ENCODE measurements around the gene SLC2A4RG.
"Not testable (repeated sequence)": the region's sequence is repeated elsewhere in the genome, so short reads cannot be mapped to it uniquely, and the experiment has no call there.

SLC2A4RG gene

DNA sequence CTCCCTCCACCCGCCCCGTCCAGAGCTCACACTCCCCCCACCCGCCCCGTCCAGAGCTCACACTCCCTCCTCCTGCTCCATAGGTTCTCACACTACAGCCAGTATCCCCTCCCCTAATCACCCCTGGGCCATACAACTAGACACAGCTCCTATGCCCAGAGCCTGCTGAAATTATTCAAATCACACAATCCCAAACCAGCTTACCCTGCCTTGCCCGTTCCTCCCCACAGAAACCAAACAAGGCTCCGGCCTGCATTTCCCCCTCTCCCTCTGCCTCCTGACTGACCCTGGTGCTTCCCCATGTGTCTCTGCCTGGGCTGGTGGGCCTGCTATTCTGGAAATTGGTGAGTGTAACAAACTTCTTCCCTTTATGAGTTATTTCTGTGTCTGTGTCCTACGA lies 18.6 kb downstream of the SLC2A4RG start:
- DNase-seq: no peak

DNA sequence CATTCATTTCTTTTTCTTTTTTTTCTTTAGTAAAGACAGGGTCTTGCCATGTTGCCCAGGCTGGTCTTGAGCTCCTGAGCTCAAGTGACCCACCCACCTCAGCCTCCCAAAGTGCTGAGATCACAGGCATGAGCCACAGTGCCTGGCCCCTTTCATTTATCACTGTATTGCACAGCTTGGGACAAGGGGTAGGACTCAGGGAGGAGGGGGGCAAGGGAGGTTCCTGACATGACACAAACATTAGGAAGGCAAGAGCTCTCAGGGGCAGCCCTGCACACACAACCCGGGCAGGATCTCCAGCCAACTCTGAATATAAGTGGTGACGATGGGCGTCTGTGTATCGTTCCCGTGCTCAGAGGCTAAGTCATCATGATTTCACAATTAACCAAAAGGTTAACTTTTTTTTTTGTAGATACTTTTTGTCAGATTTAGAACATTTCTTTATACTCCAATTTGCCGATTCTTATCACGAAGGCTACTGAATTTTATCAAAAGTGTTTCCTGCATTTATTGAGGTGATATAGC lies 19.9 kb downstream of the SLC2A4RG start:
- no peak for DNase-seq

DNA sequence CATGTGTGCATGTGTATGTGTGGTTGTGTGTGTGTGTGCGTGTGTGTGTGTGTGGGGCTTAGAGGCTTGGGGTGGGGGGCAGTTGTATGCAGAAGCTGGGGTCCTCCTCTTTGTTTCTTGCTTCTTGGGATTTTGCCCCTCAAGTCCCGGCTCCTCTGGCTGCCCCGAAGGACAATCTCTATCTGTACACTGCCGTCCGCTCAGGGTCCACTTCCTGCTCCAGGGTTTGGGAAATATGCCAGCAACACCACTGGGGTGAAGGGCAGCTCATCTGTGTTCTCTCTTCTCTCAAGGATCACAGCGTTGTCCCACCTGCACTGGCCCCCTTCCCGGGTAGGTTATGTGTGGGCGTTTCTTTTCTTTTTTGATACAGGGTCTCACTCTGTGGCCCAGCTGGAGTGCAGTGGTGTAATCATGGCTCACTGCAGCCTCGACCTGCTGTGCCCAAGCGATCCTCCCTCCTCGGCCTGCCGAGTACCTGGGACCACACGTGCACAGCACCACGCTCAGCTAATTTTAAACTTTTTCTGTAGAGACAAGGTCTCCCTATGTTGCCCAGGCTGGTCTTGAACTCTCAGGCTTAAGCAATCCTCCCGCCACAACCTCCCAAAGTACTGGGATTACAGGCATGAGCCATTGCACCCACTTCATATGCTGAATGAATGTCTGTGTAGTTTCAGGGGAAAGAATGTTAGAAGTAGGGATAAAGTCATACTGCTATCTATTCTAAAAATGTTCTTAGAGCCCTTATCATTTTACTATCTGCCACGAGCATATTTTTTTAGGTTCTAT lies 25.7 kb downstream of the SLC2A4RG start:
- DNase-seq: no peak

DNA sequence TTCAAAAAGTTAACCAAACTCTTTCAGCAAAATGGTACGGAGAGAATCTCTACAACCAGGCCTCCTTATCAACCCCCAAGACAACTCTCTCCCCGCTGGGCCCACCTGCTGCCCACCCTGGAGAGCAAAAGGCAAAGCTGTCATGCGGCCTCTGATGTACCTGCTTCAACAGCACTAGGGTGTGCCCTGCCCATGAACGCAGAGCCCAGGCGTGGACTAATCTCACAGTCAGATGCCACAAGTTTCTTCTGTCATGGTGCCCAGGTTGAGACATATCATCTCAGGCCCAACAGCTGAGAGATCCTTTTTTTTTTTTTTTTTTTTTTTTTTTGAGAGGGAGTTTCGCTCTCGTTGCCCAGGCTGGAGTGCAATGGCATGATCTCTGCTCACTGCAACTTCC lies 26.3 kb downstream of the SLC2A4RG start:
- no peak for DNase-seq

DNA sequence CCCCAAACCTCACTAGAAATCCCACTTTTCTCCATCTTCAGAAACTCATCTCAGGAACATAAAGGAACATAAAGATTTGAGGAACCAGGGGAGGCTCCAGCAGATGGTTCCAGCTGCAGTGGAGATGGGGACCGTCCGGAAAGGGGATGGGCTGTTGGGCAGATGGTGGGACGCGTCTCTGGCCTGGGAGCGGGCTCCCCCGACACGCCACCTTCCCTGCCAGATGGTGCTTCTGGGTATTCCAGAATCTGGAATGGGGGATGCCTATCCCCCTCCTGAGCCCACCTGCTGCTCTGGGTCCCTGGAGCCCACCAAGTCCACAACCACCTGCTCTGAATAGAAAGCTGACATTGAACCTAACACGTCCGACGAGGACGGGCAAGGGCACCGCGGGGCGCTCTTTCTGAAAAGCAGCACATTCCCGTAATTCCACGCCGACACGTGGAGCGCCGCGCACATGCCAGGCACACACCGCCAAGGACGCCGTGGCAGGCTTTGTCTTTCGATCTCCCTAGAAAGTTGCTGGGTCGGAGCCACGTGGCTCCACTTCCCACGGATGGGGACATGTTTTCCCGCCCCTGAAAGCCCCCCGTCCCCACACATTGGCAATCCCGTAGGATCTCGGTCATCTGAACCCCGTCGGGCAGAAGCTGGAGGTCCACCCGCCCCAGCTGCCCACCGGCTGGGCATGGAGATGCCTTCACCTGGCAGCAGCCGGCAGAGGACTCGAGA lies 27.3 kb downstream of the SLC2A4RG start:
- DNase-seq: no peak

DNA sequence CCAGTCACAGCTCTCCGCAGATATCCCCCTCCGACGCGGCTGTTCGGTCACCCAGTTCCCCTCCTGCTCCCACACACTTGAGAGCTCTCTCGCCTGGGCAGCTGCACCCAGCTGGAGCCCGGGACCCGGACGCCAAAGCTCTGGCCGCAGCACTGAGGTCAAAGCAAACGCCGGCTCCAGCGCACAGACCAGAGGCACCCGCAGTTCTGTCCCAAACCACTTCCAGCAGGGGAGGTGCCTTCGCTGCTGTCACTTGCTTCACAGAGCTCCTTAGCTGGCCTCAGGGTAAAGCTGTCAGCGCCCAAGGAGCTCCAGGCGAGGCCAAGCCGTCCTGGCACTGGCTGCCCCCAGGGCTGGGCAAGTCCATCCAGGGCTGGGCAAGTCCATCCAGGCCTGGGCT lies 27.9 kb downstream of the SLC2A4RG start:
- no peak for DNase-seq

DNA sequence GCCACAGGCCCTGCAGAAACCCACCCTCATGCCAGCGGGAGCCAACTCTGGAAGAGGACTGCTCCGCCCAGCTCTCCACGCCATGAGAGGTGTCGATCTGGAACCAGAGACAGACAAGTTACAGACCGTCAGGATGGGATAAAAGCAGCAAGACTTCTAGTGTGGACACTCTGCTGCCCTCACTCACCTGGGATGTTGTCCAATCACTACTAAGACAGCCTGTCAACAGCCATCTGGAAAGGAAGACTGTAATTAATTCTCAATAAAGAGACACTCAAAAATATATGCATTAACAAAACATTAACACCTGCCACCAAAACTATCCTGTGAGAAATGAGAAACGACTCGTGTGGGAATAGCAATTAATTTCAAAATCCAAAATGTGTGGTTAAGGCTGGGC lies 28.3 kb downstream of the SLC2A4RG start:
- no peak for DNase-seq

DNA sequence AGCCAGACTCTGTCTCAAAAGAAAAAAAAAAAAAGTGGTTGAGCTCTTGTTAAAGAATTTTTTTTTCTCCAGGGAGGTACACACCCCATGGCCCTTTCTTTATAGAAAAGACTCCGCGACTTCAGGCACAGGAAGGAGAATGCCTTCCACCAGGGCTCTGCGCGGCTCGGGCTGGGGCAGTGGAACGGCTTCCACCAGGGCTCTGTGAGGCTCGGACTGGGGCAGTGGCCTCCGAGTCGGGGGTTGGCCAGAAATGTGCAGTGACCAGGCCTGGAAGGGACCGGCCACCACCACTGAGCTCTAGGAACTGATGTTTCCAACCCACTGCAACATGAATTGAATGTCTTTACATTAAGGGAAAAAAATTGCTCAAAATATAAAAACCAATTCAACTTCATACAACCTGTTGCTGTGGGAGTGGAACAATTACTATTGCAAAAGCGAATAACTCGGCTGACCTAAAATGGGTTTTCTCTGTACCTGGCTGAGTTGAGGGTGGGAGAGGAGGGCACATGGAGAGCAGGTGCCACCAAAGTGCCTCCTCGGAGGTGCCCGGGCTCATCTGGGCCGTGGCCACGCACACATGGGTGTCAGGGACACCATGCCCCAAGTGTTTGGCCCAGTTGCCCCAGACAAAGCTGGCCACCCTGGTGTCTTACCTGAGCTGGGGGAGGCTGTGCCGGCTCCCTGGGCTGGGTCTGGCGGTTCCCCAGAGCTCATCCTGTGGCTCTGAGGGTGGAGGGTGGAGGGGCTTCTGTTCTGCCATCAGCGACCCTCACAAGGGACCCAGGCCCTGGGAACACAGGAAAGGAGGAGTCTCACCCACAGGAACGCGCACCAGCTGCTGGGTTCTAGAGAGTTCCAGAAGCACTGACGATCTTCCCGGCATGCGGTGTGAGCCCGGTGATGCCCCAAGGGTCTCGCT lies 29.3 kb downstream of the SLC2A4RG start:
- DNase-seq: no peak

DNA sequence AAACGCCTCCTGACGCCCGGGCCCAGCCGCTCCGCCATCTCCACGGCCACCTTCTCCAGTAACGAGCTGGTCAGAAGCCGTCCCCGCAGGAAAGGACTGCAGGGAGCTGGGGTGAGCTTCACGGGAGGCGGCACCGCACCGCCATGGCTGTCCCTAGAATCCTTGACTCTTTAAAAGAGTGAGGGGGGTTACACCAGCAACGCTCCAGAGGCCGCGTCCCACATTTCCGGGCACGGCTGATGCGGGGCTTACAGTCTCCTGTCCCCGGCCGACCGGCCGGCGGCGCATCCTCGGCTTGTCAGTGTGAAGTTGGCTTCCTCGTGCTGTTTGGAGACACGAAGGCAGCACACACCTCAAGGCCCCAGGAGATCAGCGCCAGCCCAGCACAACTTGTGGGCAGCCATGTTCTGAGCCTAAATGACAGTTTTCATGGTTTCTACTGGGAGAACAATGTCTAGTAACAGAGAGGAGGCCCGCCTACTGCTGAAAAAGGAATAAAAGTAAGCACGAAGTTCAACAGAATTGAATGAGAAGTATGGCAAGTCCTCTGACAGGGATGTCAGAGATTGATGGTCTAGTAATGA lies 30.4 kb downstream of the SLC2A4RG start:
- no peak for DNase-seq

DNA sequence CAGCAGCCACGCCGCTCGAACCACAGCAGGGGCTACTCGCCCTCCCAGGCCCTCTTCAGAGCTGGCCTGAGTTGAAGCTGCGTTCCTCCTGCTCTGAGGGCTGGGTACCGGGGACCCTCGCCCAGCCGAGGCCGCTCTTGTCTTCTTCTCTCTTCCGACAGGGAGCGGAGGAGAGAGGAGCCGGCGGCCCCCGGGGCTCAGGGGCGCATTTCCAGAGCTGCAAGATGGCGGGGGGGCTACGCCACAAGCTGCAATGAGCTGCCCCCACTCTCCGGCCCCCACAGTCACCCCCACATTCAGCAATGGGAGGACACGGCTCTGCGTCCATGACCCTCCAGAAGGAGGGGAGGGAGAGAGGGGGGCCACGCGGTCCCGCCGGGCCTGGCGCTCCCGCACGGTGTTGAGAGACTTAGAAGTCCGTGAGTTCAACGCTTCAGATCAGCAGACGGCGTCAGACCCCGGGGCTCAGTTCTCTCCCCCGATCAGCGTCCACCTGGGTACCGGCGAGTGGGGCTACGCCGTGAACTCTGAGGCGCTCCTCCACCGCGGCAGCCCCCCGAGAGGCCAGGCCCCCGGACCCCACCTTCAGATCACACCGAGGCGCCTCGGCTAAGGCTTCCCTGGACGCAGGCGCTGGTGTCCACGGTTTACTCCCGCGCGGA lies 31.6 kb downstream of the SLC2A4RG start:
- DNase-seq: no peak

DNA sequence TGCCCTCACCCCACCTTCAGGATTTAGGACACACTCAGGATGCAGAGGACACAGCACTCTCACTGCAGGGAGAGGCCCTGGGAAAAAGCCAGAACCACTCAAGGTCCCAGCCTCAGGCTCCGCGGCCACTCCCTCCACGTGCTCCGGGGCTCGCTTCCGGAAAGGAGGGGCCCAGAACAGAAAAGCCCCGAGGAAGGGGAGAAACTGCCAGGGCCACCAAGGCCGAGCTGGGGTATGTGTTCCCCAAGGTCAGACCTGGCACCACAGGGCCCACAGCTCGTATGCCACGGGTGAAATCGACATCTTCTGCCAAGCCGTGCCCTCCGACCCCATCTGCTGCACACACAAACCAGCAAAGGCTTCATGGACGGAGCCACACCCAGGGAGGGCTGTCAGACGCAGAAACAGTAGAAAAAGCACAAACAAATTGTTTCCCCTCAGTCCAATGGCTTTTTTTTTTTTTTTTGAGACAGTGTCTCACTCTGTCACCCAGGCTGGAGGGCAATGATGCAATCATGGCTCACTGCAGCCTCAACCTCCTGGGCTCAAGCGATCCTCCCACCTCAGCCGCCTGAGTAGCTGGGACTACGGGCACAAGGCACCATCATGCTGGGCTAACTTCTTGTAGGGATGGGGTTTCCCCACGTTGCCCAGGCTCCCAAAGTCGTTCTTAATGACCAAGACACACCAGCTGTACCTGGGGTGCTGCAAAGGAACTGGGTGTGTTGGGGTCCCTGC lies 33.4 kb downstream of the SLC2A4RG start:
- no peak for DNase-seq

DNA sequence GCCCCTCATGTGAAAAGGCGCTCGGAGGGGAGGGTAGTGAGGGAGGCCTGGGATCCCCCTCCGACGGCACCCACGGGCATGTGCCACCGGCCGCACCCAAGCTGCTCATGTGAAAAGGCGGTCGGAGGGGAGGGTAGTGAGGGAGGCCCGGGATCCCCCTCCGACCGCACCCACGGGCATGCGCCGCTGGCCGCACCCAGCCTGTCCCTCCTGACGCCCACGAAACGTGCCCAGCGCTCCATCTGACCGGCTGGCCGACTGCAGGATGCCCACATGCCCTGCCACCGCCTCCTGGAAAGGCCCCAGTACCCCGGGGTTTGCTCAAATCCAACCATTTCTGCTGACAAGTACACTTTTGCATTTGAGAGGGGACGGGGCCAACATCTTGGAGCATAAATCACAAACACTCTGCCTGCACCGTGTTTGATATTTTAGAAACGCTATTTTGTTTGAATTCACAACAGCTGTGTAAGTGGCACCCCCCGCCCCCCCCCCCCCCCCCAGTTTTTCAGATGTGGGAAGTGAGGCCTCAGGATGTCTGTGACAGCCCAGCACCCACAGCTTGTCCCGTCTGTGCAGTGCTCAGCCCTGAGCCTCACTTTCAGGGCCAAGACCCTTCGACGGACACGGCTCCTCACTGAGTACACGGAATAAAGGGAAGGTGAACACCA lies 34.1 kb downstream of the SLC2A4RG start:
- DNase-seq: no peak

DNA sequence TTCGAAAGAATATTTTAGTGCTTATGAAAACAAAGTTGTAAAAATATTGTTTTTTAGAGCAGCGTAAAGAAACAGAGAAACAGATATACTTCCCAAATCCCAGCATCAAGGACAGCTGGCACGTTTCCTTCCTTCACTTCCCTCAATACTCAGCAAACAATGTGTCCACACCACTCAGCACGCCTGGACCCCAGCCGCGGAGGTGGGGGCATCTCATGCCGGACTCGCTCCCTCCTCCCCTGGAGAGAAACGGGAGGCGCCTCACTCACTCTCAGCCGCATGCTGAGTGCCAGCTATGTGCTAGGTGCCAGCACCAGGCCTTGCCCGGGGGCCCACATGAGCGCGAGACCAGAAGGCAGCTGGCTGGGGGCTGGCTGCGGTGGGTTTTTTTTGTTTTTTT lies 34.7 kb downstream of the SLC2A4RG start:
- no peak for DNase-seq

DNA sequence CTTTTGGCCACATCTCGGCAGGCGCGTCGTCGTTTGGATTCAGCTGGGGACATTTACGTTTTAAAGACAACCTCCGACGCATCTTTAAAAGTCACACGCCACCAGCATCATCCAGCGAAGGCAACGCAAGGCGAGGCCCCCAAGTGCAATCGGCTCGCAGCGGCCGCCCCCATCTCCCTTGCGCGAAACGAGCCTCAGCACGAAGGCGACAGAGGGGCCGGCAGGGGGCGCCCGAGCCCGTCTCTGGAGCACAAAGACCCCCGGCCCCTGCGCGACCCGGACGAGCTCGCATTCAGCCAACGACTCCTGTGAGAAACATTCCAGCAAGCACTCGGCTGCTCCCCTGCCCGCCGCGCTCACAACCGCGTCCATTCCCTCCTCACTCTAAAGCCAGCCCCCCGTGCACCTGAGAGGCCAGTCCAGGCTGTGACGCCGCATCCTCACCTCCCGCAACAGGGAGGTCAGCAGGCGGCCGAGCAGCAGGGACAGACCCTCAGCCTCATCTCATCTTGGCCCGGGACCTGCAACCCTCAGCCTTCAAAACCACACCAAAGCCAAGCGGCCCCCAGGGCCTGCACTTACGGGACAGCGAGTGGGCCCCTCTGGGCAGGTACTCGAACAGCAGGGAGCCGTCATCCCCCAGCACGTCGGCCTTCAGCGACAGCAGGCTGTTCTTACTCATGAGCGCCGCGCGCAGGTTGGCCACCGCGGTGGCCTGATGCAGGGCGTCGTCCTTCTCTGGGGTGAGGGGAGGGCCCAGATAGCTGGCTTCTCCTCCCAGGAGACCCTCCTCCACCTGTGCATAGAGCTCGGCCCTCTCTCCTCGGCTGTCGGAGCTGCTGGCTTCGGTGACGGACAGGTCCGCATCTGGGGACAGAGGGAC lies 35.8 kb downstream of the SLC2A4RG start:
- no peak for DNase-seq

DNA sequence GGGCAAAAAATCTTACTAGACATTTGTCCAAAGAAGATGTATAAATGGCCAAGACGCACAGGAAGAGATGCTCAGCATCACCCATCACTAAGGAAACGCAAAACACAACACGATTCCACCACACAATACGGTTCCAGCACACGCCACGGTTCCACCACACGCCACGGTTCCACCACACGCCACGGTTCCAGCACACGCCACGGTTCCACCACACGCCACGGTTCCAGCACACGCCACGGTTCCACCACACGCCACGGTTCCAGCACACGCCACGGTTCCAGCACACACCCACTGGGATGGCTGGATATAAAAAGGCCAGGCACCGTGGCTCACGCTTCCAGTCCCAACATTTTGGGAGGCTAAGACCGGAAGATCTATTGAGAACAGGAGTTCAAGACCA lies 37.3 kb downstream of the SLC2A4RG start:
- not testable (repeated sequence) for DNase-seq

DNA sequence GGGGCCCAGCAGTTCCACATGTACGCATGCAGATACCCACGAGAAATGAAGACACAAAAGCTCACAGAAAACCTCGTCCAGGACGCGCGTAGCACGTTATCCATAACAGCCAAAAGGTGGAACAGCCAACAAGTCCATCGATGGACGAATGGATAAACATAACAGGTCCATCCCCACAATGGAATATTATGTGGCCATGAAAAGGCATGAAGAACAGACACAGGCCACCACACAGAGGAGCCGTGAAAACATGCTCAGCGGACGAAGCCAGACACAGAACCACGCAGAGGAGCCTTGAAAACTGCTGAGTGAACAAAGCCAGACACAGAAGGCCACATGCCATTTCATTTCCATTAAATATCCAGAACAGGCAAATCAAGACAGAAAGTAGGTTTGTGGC lies 38.0 kb downstream of the SLC2A4RG start:
- DNase-seq: no peak

DNA sequence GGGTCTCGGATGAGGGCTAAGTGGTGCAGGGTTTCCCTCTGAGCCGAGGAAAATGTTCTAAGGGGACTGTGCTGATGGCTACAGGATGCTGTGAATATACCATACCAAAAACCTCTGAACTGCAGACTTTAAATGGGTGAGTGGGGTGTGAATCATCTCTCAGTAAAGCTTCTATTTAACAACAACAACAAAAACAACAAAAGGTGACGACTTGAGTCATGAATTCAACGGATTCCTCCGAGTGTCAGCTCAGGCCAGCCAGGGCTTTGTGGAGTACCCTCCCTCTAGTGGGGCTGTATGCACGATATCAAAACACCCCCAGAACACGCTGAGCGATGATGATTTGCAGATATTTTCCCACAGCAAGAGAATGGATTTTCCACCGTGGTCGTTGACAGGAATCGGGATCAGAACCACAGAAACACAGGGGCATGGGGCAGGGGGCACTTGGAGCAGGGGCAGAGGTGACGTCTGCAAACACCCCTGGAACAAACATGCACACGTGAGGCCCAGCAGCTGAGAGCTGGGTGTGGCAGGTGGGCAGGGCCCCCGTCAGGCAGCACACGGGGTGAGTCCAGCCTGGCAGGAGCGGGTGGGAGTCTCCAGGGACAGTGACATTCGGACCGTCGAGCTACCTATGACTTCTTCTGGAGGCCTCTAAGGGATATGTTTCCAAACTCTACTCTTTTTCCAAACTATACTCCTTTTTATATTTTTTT lies 38.6 kb downstream of the SLC2A4RG start:
- DNase-seq: no peak

DNA sequence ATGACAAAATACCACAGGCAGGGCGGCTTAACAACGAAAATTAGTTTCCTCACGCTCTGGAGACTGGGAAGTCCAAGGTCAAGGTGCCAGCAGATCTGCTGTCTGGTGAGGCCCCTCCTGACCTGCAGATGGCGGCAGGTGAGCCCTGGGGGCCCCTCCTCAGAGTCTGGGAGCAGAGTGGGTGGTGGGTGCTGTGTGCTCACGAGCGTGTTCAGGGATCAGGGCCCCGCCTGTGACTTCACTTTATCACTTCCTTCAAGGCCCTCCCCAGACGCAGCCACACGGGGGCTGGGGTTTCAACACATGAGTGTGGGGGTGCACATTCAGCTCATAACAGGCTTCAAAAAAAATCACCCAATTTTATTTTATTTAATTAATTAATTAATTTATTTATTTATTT lies 39.3 kb downstream of the SLC2A4RG start:
- DNase-seq: no peak

DNA sequence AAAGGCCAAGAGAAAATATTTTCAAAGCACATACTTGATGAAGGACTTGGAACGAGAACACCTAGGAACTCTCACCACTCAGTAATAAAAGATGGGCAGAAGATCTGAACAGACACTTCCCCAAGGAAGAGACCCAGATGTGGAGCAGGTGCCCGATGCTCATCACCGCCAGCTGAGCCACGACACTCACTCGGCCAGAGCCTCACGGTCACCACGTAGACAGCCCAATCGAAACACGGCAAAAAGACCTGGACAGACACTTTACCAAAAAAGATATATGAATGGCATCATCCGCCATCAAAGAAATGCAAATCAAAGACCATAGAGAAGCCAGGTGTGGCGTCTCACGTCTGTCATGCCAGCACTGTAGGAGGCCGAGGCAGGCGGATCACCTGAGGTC lies 41.6 kb downstream of the SLC2A4RG start:
- no peak for DNase-seq

Measured in RPMI8226 (cell line).